ENCODE data around the gene LYL1.

GRCh38 chr19:13101590-13102415, 855 bp downstream of the LYL1 start:
- TF ChIP-seq TAF1 (IDR thresholded peaks at IDR 0.05; ENCODE audit: low read depth) (no peak), CTCF (IDR thresholded peaks at IDR 0.05; ENCODE audit: poor library complexity, severe bottlenecking) (no peak)
